Activated CD4-positive, alpha-beta T cell treated with anti-CD3 and anti-CD28 coated beads for 24 hours (primary cell): ENCODE measurements around the gene FCGR2B.
"Not testable (repeated sequence)": the region's sequence is repeated elsewhere in the genome, so short reads cannot be mapped to it uniquely, and the experiment has no call there.

Experiments
- DNase-seq, 2 donors: peaks; one replicate each; pipeline ENCODE4 v3.0.0-alpha.2; 2020; ENCODE audit warnings: low read depth in 2 of 2

FCGR2B gene

GRCh38 chr1:161662684-161663339, at the start of gene FCGR2B:
Gene FCGR2B, plus strand, starts transcription at chr1:161663143. Its CDS starts 99 bp downstream, at chr1:161663242.
- DNase-seq = not testable (repeated sequence)

- not testable (repeated sequence) for DNase-seq
Observed at GRCh38 chr1:161616417-161616816, 46.5 kb upstream of the FCGR2B start.

GRCh38 chr1:161618517-161618916, 44.4 kb upstream of the FCGR2B start:
- DNase-seq = not testable (repeated sequence)

- DNase-seq = not testable (repeated sequence)
Observed at GRCh38 chr1:161620399-161620798, 42.5 kb upstream of the FCGR2B start.

- DNase-seq = peak; percentile 73 to 86
Observed at GRCh38 chr1:161621181-161622000, 41.6 kb upstream of the FCGR2B start.

- not testable (repeated sequence) for DNase-seq
Observed at GRCh38 chr1:161622054-161622453, 40.9 kb upstream of the FCGR2B start.

GRCh38 chr1:161623401-161624051, 39.4 kb upstream of the FCGR2B start:
- DNase-seq = not testable (repeated sequence)

- DNase-seq = not testable (repeated sequence)
Observed at GRCh38 chr1:161624605-161625004, 38.3 kb upstream of the FCGR2B start.

GRCh38 chr1:161626445-161627146, 36.3 kb upstream of the FCGR2B start:
- DNase-seq = not testable (repeated sequence)

GRCh38 chr1:161630128-161630742, 32.7 kb upstream of the FCGR2B start:
- DNase-seq = not testable (repeated sequence)

- DNase-seq = no peak
Observed at GRCh38 chr1:161631076-161631475, 31.9 kb upstream of the FCGR2B start, which contains the start of gene FCGR3B. Gene FCGR3B, minus strand, starts transcription at chr1:161631176. Its CDS starts 82 bp downstream, at chr1:161631094.

GRCh38 chr1:161634993-161635392, 27.9 kb upstream of the FCGR2B start:
- DNase-seq = not testable (repeated sequence)

GRCh38 chr1:161636189-161636782, 26.7 kb upstream of the FCGR2B start:
- DNase-seq = not testable (repeated sequence)

GRCh38 chr1:161636976-161637375, 26.0 kb upstream of the FCGR2B start:
- not testable (repeated sequence) for DNase-seq

- not testable (repeated sequence) for DNase-seq
Observed at GRCh38 chr1:161638251-161638993, 24.5 kb upstream of the FCGR2B start.

GRCh38 chr1:161639203-161639602, 23.7 kb upstream of the FCGR2B start:
- not testable (repeated sequence) for DNase-seq

GRCh38 chr1:161642697-161643096, 20.2 kb upstream of the FCGR2B start:
- not testable (repeated sequence) for DNase-seq

GRCh38 chr1:161643481-161644208, 19.3 kb upstream of the FCGR2B start:
- not testable (repeated sequence) for DNase-seq

- DNase-seq = not testable (repeated sequence)
Observed at GRCh38 chr1:161644855-161645254, 18.1 kb upstream of the FCGR2B start.
